PC-3 (cell line): ENCODE results near the gene PLK3. TPM values are rescaled to one million over a fixed set of nuclear protein-coding genes. Genes with fewer than 3 reads are reported as not detected.
"Not testable (repeated sequence)": the region's sequence is repeated elsewhere in the genome, so short reads cannot be mapped to it uniquely, and the experiment has no call there.

Experiments
- ATAC-seq: fragments of 200-7000 bp; cut with Tn5 transposase; 2 replicates; pipeline ENCODE4 v1.9.1; 2020; ENCODE audit warnings: mild to moderate bottlenecking, moderate library complexity
- BruUV-seq: library from RNA; stranded (reverse); fragments of 400-500 nt; replicated peaks from 2 replicates; lab custom pipeline; 2021; lab: Mats Ljungman, UMichigan
- CTCF ChIA-PET: fragments of 300-600 bp; sonication (Branson Sonifier 250); formaldehyde crosslinking; loops from one replicate; lab custom pipeline; 2022; ENCODE audit warnings: antibody characterized with exemption; lab: Charles Lee
- POLR2A ChIA-PET: fragments of 300-600 bp; sonication (Branson Sonifier 250); formaldehyde crosslinking; loops from one replicate; lab custom pipeline; 2022; ENCODE audit warnings: antibody characterized with exemption; ENCODE audit not compliant: unreplicated experiment; lab: Charles Lee
- DNase-seq: peaks from one replicate; pipeline ENCODE4 v3.0.0-alpha.2; 2015
- H2AFZ ChIP-seq: fragments of 300-600 bp; sonication (generic); 2 replicates; pipeline ENCODE4 v1.6.0; 2016; ENCODE audit warnings: antibody characterized with exemption, low read length
- H3F3A ChIP-seq: fragments of 300-600 bp; sonication (generic); one replicate; pipeline ENCODE4 v1.6.0; 2017; ENCODE audit warnings: antibody characterized with exemption, low read length, control low read depth, mild to moderate bottlenecking; ENCODE audit not compliant: unreplicated experiment
- H3K27ac ChIP-seq: fragments of 300-600 bp; sonication (generic); 2 replicates; pipeline ENCODE4 v1.5.1; 2016; ENCODE audit warnings: mild to moderate bottlenecking, low read length
- H3K27me3 ChIP-seq: fragments of 300-600 bp; sonication (generic); 2 replicates; pipeline ENCODE4 v1.6.1; 2016; ENCODE audit warnings: low read length, mixed read lengths
- H3K36me3 ChIP-seq: fragments of 300-600 bp; sonication (generic); 2 replicates; pipeline ENCODE4 v1.6.1; 2016; ENCODE audit warnings: low read depth, mixed run types, low read length, mixed read lengths
- H3K4me1 ChIP-seq: fragments of 300-600 bp; sonication (generic); 2 replicates; pipeline ENCODE4 v1.5.1; 2016; ENCODE audit warnings: low read length; ENCODE audit not compliant: insufficient read depth
- H3K4me2 ChIP-seq: fragments of 300-600 bp; sonication (generic); 2 replicates; pipeline ENCODE4 v1.6.0; 2016; ENCODE audit warnings: low read length
- H3K4me3 ChIP-seq: fragments of 300-600 bp; sonication (generic); 2 replicates; pipeline ENCODE4 v1.5.1; 2016; ENCODE audit warnings: mild to moderate bottlenecking, low read length, mixed read lengths
- H3K79me2 ChIP-seq: fragments of 300-600 bp; sonication (generic); 2 replicates; pipeline ENCODE4 v1.6.1; 2017; ENCODE audit warnings: low read length, mixed read lengths
- H3K9ac ChIP-seq: fragments of 300-600 bp; sonication (generic); 2 replicates; pipeline ENCODE4 v1.6.0; 2016; ENCODE audit warnings: mild to moderate bottlenecking, low read length
- H3K9me2 ChIP-seq: fragments of 300-600 bp; sonication (generic); replicated peaks from 2 replicates; pipeline ENCODE4 v1.6.1; 2016; ENCODE audit warnings: mixed run types, low read length, mixed read lengths
- H3K9me3 ChIP-seq: fragments of 300-600 bp; sonication (generic); 2 replicates; pipeline ENCODE4 v1.6.1; 2016; ENCODE audit warnings: low read length, mixed read lengths
- H4K20me1 ChIP-seq: fragments of 300-600 bp; sonication (generic); 2 replicates; pipeline ENCODE4 v1.6.1; 2016; ENCODE audit warnings: low read length, mixed read lengths
- CTCF ChIP-seq: fragments of 300-600 bp; sonication (generic); conservative IDR thresholded peaks from 2 replicates; pipeline ENCODE4 v1.5.1; 2017; ENCODE audit warnings: antibody characterized with exemption, low read depth, mild to moderate bottlenecking, low read length
- EZH2 ChIP-seq: fragments of 300-600 bp; sonication (generic); IDR thresholded peaks from one replicate; pipeline ENCODE4 v1.6.1; 2017; ENCODE audit warnings: antibody characterized with exemption, mild to moderate bottlenecking, low read length; ENCODE audit not compliant: unreplicated experiment
- EZH2phosphoT487 ChIP-seq: fragments of 300-600 bp; sonication (generic); IDR thresholded peaks from 2 replicates; pipeline ENCODE4 v1.6.1; 2018; ENCODE audit warnings: mild to moderate bottlenecking, antibody characterized with exemption, low read length, borderline replicate concordance
- intact Hi-C: fragments of 100-400 bp; cut with micrococcal nuclease; formaldehyde crosslinking; loops from 2 replicates; pipeline ENCODE4 v1.9.0; 2023
- total RNA-seq: library from RNA; depleted of rRNA; stranded (reverse); fragments of >200 nt; gene quantifications from 2 replicates; pipeline ENCODE4 v1.2.3, GENCODE V29; 2014

The PLK3 gene
- total RNA-seq, 1 experiment from 2014 or later, result 44.0 TPM

DNA sequence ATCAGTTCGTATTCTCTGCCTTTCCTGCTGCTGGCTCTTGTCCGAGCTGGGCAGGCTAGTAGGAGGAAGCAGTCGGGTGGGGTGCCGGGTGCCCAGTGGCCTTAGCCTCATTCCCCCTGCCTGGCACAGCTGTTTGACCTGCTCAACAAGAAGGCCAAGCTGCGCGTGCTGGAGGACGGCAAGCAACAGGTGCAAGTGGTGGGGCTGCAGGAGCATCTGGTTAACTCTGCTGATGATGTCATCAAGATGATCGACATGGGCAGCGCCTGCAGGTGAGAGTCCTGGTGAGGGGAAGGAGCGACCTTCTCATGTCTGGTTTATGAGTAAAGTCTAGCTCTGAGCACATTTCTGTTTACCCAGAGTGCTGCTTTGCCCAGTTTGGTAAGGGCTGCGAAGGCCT, 41.1 kb upstream of the PLK3 start:
- H3K4me3 ChIP-seq, result no peak overlapping the region
- no peak overlapping the region for H3K9ac ChIP-seq
- H3K4me2 ChIP-seq, result no peak overlapping the region
- no peak overlapping the region for H2AFZ ChIP-seq
- peaks cover 85% of the 10 kb centered on the region for H3K36me3 ChIP-seq
- ATAC-seq (no peak), DNase-seq (no peak)
- no peaks in the 10 kb centered on the region for H3F3A ChIP-seq
- H3K9me2 ChIP-seq, result no peaks in the 10 kb centered on the region
- H3K27me3 ChIP-seq, result no peaks in the 10 kb centered on the region
- BruUV-seq, result no TSS peak
- H3K27ac ChIP-seq, result no peak overlapping the region
- H3K4me1 ChIP-seq, result no peaks in the 10 kb centered on the region
- intact Hi-C loops, result no loop called here
- CTCF ChIA-PET, result no interaction called here
- no peaks in the 10 kb centered on the region for H3K9me3 ChIP-seq
- POLR2A ChIA-PET, result no interaction called here
- H4K20me1 ChIP-seq, result no peaks in the 10 kb centered on the region
- no peak for TF ChIP-seq EZH2phosphoT487
- no peak for TF ChIP-seq CTCF
- no peak for TF ChIP-seq EZH2
- H3K79me2 ChIP-seq, result no peaks in the 10 kb centered on the region

DNA sequence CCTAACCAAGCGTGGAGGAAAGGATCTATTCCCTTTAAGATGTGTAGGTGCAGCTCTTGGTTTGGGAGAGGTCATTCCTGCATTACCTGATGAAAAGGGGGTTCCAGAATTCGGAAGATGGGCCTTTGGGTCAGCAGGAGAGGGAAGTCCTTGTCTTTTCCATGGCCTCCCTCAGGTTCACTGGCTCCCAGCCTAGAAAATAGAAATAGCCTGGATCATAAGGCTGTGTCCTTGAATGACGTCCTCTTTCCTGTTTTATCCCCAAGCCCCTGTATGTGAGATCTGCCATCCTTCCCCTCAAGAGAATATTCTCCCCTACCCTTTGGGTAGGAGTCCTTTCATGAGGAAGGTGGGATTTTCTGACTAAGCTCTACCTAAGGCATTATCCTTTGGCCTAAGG, 39.3 kb upstream of the PLK3 start:
- ChIA-PET POLR2A (no interaction called here), CTCF (no interaction called here)
- Histone ChIP-seq H3K27ac (no peak overlapping the region), H3F3A (no peaks in the 10 kb centered on the region), H3K9me3 (no peaks in the 10 kb centered on the region), H2AFZ (no peak overlapping the region), H3K4me3 (no peak overlapping the region), H3K27me3 (no peaks in the 10 kb centered on the region), H4K20me1 (no peaks in the 10 kb centered on the region), H3K4me1 (no peaks in the 10 kb centered on the region), H3K9ac (no peak overlapping the region), H3K9me2 (no peaks in the 10 kb centered on the region), H3K4me2 (no peak overlapping the region), H3K79me2 (no peaks in the 10 kb centered on the region), H3K36me3 (peaks cover 73% of the 10 kb centered on the region)
- DNase-seq, result no peak
- no peak for TF ChIP-seq CTCF
- no peak for TF ChIP-seq EZH2phosphoT487
- no peak for TF ChIP-seq EZH2
- no TSS peak for BruUV-seq
- intact Hi-C loops, result no loop called here
- ATAC-seq, result no peak

DNA sequence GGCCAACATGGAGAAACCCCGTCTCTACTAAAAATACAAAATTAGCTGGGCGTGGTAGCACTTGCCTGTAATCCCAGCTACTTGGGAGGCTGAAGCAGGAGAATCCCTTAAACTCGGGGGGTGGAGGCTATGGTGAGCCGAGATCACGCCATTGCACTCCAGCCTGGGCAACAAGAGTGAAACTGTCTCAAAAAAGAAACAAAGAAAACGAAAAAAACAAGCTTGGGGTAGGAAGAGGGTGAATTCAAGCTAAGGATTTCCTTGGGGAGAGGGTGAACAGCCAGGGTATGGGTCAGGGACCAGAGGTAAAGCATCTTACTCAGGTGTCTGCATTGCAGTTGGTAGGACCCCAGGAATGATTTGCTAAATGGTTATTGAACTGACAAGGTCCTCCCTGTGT, 33.8 kb upstream of the PLK3 start:
- H3K9me2 ChIP-seq, CTCF ChIA-PET, H3K4me3 ChIP-seq, H3K4me2 ChIP-seq, H3K27me3 ChIP-seq, H3K79me2 ChIP-seq, H3K27ac ChIP-seq, H3F3A ChIP-seq, intact Hi-C loops, H2AFZ ChIP-seq, H3K9ac ChIP-seq, DNase-seq, H3K4me1 ChIP-seq, H3K9me3 ChIP-seq, ATAC-seq, H4K20me1 ChIP-seq, BruUV-seq: not testable (repeated sequence)
- H3K36me3 ChIP-seq, result peaks cover 41% of the 10 kb centered on the region
- POLR2A ChIA-PET, result interaction anchor here (0.6 kb wide), 1 partner anchor 578 kb away, joined by 6 read pairs; no protein-coding TSS in a partner anchor
